ENCODE data around the gene ATG13. TPM values are rescaled to one million over a fixed set of nuclear protein-coding genes. Genes with fewer than 3 reads are reported as not detected.
A peak's percentile ranks its signal among the peaks of the same experiment; 100 is the strongest.

Gene ATG13
- total and polyA plus RNA-seq, 2 of the 8 experiments (the other 6 are each of a cell fraction or from before 2014, with no cell fraction given), result 65.0 to 77.4 TPM

- peak in 1 of 2 experiments; percentile 89; a peak in 3 of 4 replicates for TF ChIP-seq SIN3A (conservative IDR thresholded peaks at IDR 0.05 in 1 of 2, IDR thresholded peaks at IDR 0.05 in 1 of 2; ENCODE audit: low read depth in 1 of 2, low read length in 2 of 2)
- no peak for TF ChIP-seq CHD2 (IDR thresholded peaks at IDR 0.05; ENCODE audit: low read length)
- TF ChIP-seq CBX5 (IDR thresholded peaks at IDR 0.05; ENCODE audit: low read depth, low read length), result no peak
- peak; percentile 90 for TF ChIP-seq TAF1 (IDR thresholded peaks at IDR 0.05; ENCODE audit: low read depth, low read length)
- TF ChIP-seq BACH1 (IDR thresholded peaks at IDR 0.05; ENCODE audit: low read length), result no peak
- TF ChIP-seq BCL11A (IDR thresholded peaks at IDR 0.05; ENCODE audit: low read depth in 2 of 2, low read length in 2 of 2), result no peak
- TF ChIP-seq EZH2 (IDR thresholded peaks at IDR 0.05; ENCODE audit: low read depth, low read length, severe bottlenecking), result no peak
- TF ChIP-seq RXRA (IDR thresholded peaks at IDR 0.05; ENCODE audit: insufficient read depth, low read depth, low read length), result no peak
- TF ChIP-seq SUZ12 (IDR thresholded peaks at IDR 0.05; ENCODE audit: low read length), result no peak
- TF ChIP-seq TBP (IDR thresholded peaks at IDR 0.05; ENCODE audit: low read depth, low read length), result peak; percentile 80
- no peak for TF ChIP-seq RFX5 (IDR thresholded peaks at IDR 0.05; ENCODE audit: borderline replicate concordance, low read depth, low read length)
- no peak for TF ChIP-seq MAX (IDR thresholded peaks at IDR 0.05)
- TF ChIP-seq ASH2L (IDR thresholded peaks at IDR 0.05; ENCODE audit: low read length), result peak; percentile 97
- TF ChIP-seq RNF2 (IDR thresholded peaks at IDR 0.05; ENCODE audit: borderline replicate concordance, low read depth, low read length, missing control alignments, poor library complexity, severe bottlenecking), result no peak
- TF ChIP-seq SP4 (IDR thresholded peaks at IDR 0.05; ENCODE audit: low read length), result no peak
- TF ChIP-seq PHF8 (conservative IDR thresholded peaks at IDR 0.05; ENCODE audit: low read depth, low read length), result peak; percentile 93
- peak in 1 of 2 experiments; percentile 49; a peak in 1 of 4 replicates for TF ChIP-seq HDAC2 (IDR thresholded peaks at IDR 0.05; ENCODE audit: borderline replicate concordance in 1 of 2, low read depth in 2 of 2, low read length in 2 of 2)
- no peak for TF ChIP-seq CHD1 (IDR thresholded peaks at IDR 0.05; ENCODE audit: low read depth, low read length)
- peak; percentile 81 for TF ChIP-seq YY1 (IDR thresholded peaks at IDR 0.05; ENCODE audit: low read depth, low read length)
- no peak for TF ChIP-seq NRF1 (IDR thresholded peaks at IDR 0.05; ENCODE audit: low read depth, low read length)
- TF ChIP-seq CBX8 (IDR thresholded peaks at IDR 0.05; ENCODE audit: borderline replicate concordance, low read depth, low read length), result no peak
- TF ChIP-seq USF2 (IDR thresholded peaks at IDR 0.05; ENCODE audit: low read length), result no peak
Measured at GRCh38 chr11:46593550-46594373, 23.6 kb upstream of the ATG13 start, which contains the start of gene AMBRA1 (continued).

Measured in H1 (cell line).